Keratinocyte (primary cell): ENCODE results near the gene B3GAT3. TPM values are rescaled to one million over a fixed set of nuclear protein-coding genes. Genes with fewer than 3 reads are reported as not detected.

Experiments used
- DNase-seq: peaks from one replicate; pipeline ENCODE4 v3.0.0-alpha.2; 2011; ENCODE audit warnings: low read depth, missing footprints, low spot score
- FAIRE-seq: peaks from 2 replicates; lab custom pipeline; 2011; peaks lifted over from hg19 to GRCh38; lab: Jason Lieb, UNC
- H2AFZ ChIP-seq: 2 replicates; pipeline ENCODE4 v1.6.0; 2012; ENCODE audit warnings: low read length, control low read depth, inconsistent platforms; ENCODE audit not compliant: control insufficient read depth
- H3K27ac ChIP-seq: 2 replicates; pipeline ENCODE4 v1.5.1; 2011; ENCODE audit warnings: low read length; ENCODE audit not compliant: control insufficient read depth, insufficient read depth
- H3K27me3 ChIP-seq: 3 replicates; pipeline ENCODE4 v1.6.0; 2011; ENCODE audit warnings: low read length; ENCODE audit not compliant: control insufficient read depth, insufficient read depth; ENCODE audit errors: extremely low read depth
- H3K36me3 ChIP-seq, 2 experiments: 2 replicates in 1 of 2; 3 replicates in 1 of 2; pipeline ENCODE4 v1.5.1; 2011; ENCODE audit warnings: low read length in 2 of 2, mild to moderate bottlenecking in 1 of 2; ENCODE audit not compliant: control insufficient read depth in 2 of 2, insufficient read depth in 2 of 2; ENCODE audit errors: extremely low read depth in 1 of 2
- H3K4me1 ChIP-seq: 3 replicates; pipeline ENCODE4 v1.5.1; 2011; ENCODE audit warnings: low read length; ENCODE audit not compliant: control insufficient read depth, insufficient read depth; ENCODE audit errors: extremely low read depth
- H3K4me2 ChIP-seq: 3 replicates; pipeline ENCODE4 v1.6.0; 2011; ENCODE audit warnings: low read depth, low read length; ENCODE audit not compliant: control insufficient read depth, insufficient read depth; ENCODE audit errors: extremely low read depth
- H3K4me3 ChIP-seq, 3 experiments: fragments of 200-600 bp in 1 of 3; sonication (generic) in 1 of 3; 2 replicates in 2 of 3; 3 replicates in 1 of 3; pipeline ENCODE4 v1.5.1; 2011 to 2016; ENCODE audit warnings: low read length in 3 of 3, mild to moderate bottlenecking in 3 of 3, control low read depth in 2 of 3, inconsistent platforms in 1 of 3, low read depth in 1 of 3, mixed read lengths in 1 of 3, mixed run types in 1 of 3, moderate library complexity in 1 of 3; ENCODE audit not compliant: control insufficient read depth in 2 of 3, insufficient read depth in 2 of 3; ENCODE audit errors: extremely low read depth in 1 of 3
- H3K79me2 ChIP-seq: 2 replicates; pipeline ENCODE4 v1.6.0; 2012; ENCODE audit warnings: low read length; ENCODE audit not compliant: control insufficient read depth, insufficient read depth
- H3K9ac ChIP-seq: 3 replicates; pipeline ENCODE4 v1.6.0; 2011; ENCODE audit warnings: low read length; ENCODE audit not compliant: control insufficient read depth, insufficient read depth; ENCODE audit errors: extremely low read depth
- H3K9me1 ChIP-seq: 3 replicates; pipeline ENCODE4 v1.6.0; 2011; ENCODE audit warnings: low read length; ENCODE audit not compliant: control insufficient read depth, insufficient read depth; ENCODE audit errors: extremely low read depth
- H3K9me3 ChIP-seq: 2 replicates; pipeline ENCODE4 v1.5.1; 2012; ENCODE audit warnings: low read depth, low read length; ENCODE audit not compliant: control insufficient read depth
- H4K20me1 ChIP-seq: 3 replicates; pipeline ENCODE4 v1.6.0; 2011; ENCODE audit warnings: low read length; ENCODE audit not compliant: control insufficient read depth, insufficient read depth; ENCODE audit errors: extremely low read depth
- EZH2 ChIP-seq: IDR thresholded peaks from one replicate; pipeline ENCODE4 v1.6.1; 2012; ENCODE audit warnings: inconsistent platforms, mild to moderate bottlenecking, low read length, moderate library complexity
- dilution Hi-C: fragments of 300-500 bp; cut with MboI; formaldehyde crosslinking; loops from one replicate; pipeline ENCODE4 v1.7.0; 2020; ENCODE audit warnings: low sequenced_read_pairs; ENCODE audit not compliant: extremely low pct_ligation_motif_present
- polyA plus RNA-seq, 5 experiments: library from polyadenylated mRNA; depleted of rRNA in 3 of 5; stranded (reverse) in 3 of 5; stranded (forward) in 1 of 5; unstranded in 1 of 5; fragments of >200 nt; gene quantifications; 1 replicate in 1 of 5; 2 replicates in 3 of 5; 3 replicates in 1 of 5; pipeline versions ENCODE4 v1.2.1 to v1.2.3, GENCODE V29; 2011 to 2012; ENCODE audit warnings: missing spikeins in 2 of 5, low read depth in 1 of 5, low replicate concordance in 1 of 5
- TF ChIP-seq, protein P1 (sequence below), 3 experiments: IDR thresholded peaks in 1 of 3; conservative IDR thresholded peaks in 1 of 3; optimal IDR thresholded peaks in 1 of 3; 2 replicates in 2 of 3; 3 replicates in 1 of 3; pipeline versions ENCODE3 to v1.5.1; 2011; ENCODE audit warnings: low read length in 3 of 3, mild to moderate bottlenecking in 3 of 3, moderate library complexity in 2 of 3, control low read depth in 1 of 3, inconsistent platforms in 1 of 3; ENCODE audit not compliant: insufficient read depth in 2 of 3; ENCODE audit errors: extremely low read depth in 1 of 3

Gene B3GAT3
- polyA plus RNA-seq, 1 donor (not counting 4 experiments of a cell fraction or from before 2014, with no cell fraction given) = 15.1 TPM

DNA sequence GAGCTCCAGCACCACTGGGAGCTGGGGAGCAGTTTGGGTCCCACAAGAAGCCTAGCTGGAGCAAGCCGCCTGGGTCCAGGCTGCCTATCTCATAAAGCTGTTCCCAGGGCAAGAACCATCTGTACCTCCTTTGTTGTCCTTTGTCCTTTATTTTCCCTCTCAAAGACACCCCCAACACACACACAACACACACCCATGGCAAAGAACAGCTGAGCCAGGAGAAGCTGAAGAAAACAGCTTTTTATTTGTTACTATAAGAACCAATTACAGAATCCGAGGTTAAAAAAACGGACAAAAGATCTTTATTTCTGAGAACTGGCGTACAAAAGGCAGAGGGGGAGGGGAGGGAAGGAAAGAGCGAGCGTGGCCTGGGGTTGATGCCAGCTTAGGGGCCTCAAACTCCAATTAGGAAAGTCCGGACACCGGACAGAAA, 28.8 kb downstream of the B3GAT3 start:
- H3K4me3 ChIP-seq = no peak overlapping the region
- no peak overlapping the region for H3K27ac ChIP-seq
- H3K9me3 ChIP-seq = no peaks in the 10 kb centered on the region
- no peak overlapping the region for H2AFZ ChIP-seq
- TF ChIP-seq, protein P1, sequence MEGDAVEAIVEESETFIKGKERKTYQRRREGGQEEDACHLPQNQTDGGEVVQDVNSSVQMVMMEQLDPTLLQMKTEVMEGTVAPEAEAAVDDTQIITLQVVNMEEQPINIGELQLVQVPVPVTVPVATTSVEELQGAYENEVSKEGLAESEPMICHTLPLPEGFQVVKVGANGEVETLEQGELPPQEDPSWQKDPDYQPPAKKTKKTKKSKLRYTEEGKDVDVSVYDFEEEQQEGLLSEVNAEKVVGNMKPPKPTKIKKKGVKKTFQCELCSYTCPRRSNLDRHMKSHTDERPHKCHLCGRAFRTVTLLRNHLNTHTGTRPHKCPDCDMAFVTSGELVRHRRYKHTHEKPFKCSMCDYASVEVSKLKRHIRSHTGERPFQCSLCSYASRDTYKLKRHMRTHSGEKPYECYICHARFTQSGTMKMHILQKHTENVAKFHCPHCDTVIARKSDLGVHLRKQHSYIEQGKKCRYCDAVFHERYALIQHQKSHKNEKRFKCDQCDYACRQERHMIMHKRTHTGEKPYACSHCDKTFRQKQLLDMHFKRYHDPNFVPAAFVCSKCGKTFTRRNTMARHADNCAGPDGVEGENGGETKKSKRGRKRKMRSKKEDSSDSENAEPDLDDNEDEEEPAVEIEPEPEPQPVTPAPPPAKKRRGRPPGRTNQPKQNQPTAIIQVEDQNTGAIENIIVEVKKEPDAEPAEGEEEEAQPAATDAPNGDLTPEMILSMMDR (optimal IDR thresholded peaks at IDR 0.05 in 1 of 3, IDR thresholded peaks at IDR 0.05 in 1 of 3, conservative IDR thresholded peaks at IDR 0.05 in 1 of 3; ENCODE audit: extremely low read depth in 1 of 3, insufficient read depth in 2 of 3, low read length in 3 of 3) = no peak
- TF ChIP-seq EZH2 = no peak
- dilution Hi-C loops = no loop called here
- DNase-seq (no peak), FAIRE-seq (no peak)
- peaks cover 2% of the 10 kb centered on the region for H4K20me1 ChIP-seq
- no peaks in the 10 kb centered on the region for H3K9me1 ChIP-seq
- peaks cover 14% of the 10 kb centered on the region for H3K4me1 ChIP-seq
- H3K4me2 ChIP-seq = no peak overlapping the region
- no peak overlapping the region for H3K9ac ChIP-seq
- H3K79me2 ChIP-seq = peaks cover 34% of the 10 kb centered on the region
- peaks cover 40 to 56% of the 10 kb centered on the region in 2 experiments for H3K36me3 ChIP-seq
- H3K27me3 ChIP-seq = no peaks in the 10 kb centered on the region

DNA sequence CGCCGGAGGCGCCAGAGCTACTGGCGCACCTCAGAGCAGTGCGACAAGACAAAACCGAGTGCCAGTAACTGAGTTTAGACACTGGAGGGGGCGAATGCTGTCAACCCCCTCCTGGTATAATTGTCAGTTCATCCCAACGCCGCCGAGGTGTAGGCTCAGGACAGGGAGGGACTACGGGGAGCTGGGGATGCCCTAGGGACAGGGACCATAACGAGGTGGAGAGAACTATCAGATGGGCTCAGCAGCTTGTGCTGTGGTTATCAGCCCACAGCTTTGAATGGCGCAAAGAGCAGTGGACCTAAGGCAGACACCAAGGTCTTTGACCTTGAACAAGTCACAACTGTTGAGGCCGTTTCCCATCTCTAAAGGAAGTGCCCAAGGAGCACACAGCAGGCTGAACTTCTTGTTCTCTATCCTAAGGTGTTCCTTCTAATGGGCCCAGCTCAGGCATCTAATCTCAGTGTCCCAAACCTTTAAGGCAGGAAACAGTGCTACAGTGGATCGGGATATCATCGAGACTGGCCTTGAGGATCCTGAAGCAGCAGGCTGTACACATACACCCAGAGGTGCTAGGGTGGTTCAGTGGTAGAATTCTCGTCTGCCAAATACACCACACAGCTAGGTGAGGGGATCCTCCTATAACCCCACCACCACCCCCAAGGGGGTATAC, 29.5 kb downstream of the B3GAT3 start:
- DNase-seq = no peak
- H3K4me3 ChIP-seq = peak overlapping the region; percentile 61 to 91 (median 70)
- H2AFZ ChIP-seq = peak overlapping the region; percentile 80
- no peaks in the 10 kb centered on the region for H3K27me3 ChIP-seq
- H4K20me1 ChIP-seq = peaks cover 2% of the 10 kb centered on the region
- no peaks in the 10 kb centered on the region for H3K9me3 ChIP-seq
- peaks cover 36 to 48% of the 10 kb centered on the region in 2 experiments for H3K36me3 ChIP-seq
- no peaks in the 10 kb centered on the region for H3K9me1 ChIP-seq
- H3K9ac ChIP-seq = peak overlapping the region; percentile 94
- H3K4me2 ChIP-seq = peak overlapping the region; percentile 84
- TF ChIP-seq EZH2 = no peak
- TF ChIP-seq, protein P1 (optimal IDR thresholded peaks at IDR 0.05 in 1 of 3, IDR thresholded peaks at IDR 0.05 in 1 of 3, conservative IDR thresholded peaks at IDR 0.05 in 1 of 3; ENCODE audit: extremely low read depth in 1 of 3, insufficient read depth in 2 of 3, low read length in 3 of 3) = no peak
- peaks cover 14% of the 10 kb centered on the region for H3K4me1 ChIP-seq
- peaks cover 28% of the 10 kb centered on the region for H3K79me2 ChIP-seq
- dilution Hi-C loops = no loop called here
- FAIRE-seq = no peak
- H3K27ac ChIP-seq = peak overlapping the region; percentile 63
